NCI-H146 treated with DMSO at 0.1 percent for 48 hours (cell line): ENCODE measurements around the gene FAAP100.
A peak's percentile ranks its signal among the peaks of the same experiment; 100 is the strongest.

ENCODE experiments used
- DNase-seq: peaks from one replicate; lab custom pipeline; 2025; ENCODE audit not compliant: unreplicated experiment; lab: John Stamatoyannopoulos, UW

Gene FAAP100

DNA sequence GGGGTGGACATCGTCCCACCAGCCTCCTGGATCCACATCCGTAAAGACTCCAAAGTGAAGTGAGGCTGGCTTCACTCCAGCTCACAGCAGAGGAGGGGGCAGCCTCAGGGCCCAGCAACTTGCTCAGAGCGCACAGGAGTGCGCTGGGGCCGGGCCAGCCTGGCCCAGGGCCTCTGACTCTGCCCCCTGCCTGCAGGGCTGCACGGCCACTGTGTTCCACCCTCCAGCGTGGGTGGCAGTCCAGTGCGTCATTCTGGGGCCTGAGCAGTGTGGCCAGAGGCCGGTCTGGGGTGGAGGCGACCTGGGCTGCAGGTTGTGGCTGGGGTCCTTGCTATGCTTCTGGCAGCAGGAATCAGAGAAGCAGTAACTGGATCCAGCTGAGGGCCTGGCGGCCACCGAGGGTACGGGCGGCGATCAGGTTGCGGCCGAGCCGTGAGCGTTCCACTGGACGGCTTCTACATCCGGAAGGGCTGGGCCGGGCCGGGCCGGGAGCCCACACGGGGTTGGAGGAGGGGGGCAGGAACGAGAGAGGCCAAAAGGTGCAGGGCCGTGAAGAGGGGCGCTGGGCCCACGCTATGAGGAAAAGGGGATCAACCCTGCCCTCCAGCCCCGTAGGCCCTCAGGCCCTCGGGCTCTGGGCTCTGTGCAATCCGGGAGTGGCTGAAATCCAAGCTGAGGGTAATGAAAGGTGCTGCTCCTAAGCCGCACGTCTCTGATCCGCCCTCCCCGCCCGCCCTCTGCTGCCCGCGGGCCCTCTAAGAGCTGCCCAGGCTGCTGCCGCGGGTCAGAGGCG lies 24.4 kb downstream of the FAAP100 start, which contains the start of gene FSCN2:
Gene FSCN2, plus strand, starts transcription at position 787 of the 793 bp plus-strand sequence. CDS start 155 bp downstream, outside the sequence.
- no peak for DNase-seq

DNA sequence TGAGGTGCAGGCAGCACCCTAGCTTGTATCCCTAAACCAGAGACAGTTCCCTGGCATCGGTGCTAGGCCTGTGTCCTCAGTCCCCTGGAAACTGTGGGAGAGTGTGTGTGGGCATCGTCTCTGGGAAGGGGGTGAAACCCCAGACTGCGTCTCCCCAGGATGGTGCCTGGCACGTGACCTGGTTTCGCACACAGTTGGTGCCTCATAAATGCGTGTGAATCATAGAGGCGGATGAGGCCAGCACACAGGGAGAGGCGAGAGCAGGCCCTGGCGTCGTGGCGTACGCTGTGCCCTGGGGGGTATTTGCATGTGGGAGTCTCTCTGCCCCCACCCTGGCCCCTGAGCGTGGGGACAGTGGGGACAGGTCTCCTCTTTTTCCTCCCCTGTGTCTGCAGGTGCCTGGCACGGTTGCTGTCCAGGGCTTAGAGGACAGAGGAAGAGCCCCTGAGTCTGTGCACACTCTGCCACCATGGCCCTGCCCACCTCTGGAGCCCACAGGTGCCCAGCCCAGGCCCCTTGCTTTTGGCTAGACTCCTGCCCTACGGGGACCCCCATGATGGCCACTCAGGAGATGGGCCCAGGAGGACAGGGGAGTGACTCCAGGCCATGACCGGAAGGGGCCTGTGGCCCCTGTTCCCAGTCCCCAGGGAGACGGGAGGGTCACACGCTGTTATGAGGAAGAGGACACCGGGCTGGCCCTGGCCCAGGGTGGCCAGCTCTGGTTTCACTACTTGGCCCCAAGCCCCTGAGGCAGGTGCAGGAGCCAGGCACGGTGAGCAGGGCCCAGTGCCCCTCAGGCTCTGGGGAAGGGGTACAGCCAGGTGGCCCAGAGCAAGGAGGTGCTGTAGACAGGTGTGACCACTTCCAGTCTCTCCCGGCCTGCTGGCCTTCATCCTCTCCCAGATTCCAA lies 25.2 kb downstream of the FAAP100 start:
- no peak for DNase-seq

DNA sequence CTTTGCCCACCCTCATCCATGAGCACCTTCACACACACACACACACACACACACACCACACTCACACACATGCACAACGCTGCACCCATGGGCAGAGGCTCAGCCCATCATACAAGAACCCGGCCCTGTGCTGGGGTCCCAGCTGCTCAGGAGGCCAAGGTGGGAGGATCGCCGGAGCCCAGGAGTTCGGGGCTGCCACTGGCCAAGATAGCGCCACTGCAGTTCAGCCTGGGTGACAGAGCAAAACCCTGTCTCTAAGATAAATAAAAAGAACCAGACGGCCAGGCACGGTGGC lies 27.3 kb downstream of the FAAP100 start:
- no peak for DNase-seq

DNA sequence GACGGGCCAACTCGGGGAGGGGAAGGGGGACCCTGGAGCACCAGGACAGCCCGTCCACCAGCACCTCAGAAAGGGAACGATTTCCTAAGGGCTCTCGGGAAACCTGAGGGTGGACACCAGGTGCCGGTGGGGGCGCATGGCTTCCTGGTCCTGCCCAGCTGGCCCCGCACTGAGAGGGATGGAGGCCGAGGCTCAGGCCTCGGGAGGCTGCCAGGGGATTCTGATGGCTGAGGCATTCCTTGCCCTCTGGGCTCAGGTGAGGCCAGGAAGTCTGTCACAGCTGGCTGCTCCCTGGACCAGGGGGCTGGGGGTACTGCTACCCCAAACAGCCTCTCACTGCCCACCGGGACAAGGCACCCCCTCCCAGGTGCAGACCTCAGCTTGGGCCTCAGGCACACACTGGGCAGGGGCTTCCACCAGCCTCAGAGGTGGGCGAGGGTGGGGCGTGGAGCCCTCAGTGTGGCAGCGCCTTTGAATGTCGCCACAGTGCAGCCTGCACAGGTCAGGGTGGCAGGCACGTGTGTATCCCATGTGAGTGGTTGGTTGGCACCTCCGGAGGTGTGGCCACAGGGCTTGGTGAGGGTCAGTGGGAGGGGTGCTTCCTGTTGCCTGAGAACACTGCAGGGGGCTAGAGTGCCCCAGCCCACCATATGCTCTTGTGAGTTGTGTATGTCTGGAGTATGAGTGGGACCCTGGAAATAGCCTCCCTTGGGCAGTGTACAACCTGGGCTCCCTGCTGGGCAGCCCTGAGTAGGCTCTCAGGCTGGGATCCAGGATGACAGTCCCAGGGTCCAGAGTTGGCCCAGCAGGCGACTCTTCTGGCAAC lies 27.9 kb downstream of the FAAP100 start:
- DNase-seq = no peak

DNA sequence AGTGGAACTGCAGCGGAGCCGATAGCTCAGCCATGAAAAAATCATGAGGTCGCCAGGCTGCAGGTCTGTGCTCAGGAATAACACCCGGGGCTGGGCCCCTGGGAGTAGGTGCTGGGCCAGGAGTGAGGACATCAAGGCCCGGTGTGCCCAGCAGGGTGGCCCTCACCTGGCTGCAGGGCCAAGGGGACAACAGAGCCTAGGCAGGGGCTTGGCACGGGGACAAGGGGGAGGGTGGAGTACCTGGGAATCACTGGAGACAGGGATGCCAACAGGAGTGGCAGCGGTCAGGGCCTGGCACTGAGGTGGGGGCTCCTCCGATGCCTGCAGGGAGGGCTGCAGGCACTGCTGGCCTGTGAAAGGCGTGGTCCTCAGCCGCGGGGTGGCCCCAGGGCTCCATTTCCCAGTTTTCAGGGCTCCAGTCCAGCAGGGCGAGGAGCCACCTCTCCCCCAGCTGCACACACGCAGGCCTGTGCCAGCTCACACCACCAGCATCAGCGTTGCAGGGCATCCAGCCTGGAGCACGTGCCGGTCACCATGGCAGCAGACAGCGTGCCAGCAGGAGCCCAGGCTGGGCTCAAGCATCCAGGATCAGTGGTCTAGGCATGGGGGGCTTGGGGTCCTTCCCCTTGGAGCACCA lies 28.6 kb downstream of the FAAP100 start:
- DNase-seq = no peak

DNA sequence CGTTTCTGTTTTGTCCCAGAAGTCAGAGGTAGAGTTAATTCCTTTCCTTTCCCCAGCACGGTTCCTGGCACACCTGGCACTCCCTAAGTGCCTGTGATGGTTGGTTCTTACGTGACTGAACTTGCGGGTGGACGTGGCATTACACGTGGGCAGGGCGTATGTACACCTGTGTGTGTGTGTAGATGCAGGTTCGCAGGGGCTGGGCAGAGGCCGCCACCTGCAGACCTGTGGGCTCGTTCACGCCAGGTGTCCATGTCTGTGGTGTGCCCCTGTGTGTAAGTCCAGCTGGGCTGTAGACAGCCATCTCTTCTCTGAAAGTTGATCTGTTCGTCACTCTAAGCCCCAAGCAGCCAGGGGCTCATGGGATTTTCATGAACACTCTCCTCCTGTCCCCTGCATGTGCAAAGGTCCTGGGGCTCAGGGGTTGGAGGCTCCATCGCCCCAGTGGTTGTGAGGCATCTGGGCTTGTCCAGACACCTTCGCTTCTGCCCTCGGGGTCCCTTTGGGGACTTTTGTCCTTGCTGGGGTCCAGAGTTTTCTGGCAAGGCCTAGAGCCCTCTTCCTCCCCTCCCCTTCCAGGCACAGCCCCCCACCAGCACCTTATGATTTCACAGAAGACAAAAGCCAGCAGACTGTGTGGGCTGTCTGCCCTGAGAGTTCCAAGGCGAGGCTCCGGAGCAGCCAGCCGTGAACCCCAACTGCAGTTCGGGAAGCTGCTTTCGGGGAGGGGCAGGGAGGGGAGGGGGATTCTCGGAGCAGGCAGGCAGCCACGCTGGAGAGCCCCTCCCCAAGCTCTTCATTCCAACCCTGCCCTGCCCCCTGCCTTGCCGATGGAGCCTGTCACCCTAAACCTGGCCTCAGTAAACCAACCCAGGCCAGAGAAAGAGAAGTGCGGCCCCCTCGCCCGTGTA lies 29.4 kb downstream of the FAAP100 start:
- DNase-seq = no peak

- DNase-seq = no peak
Observed at GRCh38 chr17:81520021-81520901, 31.9 kb downstream of the FAAP100 start.

DNA sequence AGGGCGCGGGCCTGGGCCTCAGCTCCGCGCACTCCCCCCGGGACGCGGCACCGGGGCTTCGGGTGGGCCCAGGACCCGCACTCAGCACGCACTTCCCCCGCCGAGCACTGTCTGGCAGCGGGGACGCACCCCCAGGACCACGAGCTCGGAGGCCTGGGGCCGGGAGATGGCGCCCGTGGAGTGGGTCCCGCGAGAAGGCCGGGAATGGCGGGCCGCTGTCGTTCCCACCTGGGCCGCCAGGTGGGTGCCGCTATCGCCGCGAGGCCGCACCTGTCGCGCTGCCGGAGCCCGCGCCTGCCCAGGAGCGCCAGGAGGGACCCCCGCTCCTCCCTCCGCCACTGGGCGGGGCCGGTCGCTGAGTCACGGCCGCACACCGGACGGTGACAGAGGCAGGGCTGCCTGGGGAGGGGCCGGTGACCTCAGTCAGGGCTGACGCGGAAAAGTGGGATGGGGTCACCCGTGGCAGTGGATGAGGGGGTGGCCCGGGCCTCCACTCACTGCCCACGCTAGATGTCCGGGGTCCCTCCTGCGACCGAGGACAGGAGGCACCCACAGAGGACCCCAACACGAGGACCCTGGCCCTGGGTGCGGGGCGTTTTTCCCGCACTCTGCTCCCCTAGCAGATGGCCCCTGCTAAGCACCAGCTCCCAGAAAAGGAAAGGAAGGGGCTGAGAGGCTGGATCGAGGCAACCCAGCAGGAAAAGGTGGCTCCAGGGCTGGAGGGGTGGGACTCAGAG lies 32.7 kb downstream of the FAAP100 start:
- DNase-seq = peak; percentile 31

DNA sequence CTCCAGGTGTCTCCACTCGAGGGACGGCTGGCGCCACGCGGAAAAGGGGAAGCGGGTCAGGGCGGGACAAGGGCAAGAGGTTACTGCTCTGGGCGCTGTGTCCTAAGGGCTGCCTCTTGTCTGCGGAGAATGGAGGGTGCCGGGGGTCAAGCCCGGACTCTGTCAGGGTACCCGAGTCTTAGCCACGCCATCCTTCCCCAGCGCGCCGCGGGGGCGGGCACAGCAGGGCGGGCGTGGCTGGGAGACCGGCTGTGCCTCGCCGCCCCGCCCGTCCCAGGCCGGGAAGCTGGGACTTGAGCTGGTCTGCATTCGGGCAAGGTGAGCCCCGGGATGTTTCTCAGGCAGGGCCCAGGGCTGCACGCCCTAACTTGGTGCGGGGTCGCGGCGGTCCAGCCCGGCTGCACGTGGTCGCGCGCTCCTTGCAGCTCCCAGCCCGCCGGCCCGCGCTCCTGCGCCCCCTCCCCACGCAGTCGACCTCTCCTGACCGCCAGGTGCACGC lies 33.3 kb downstream of the FAAP100 start:
- DNase-seq = no peak

DNA sequence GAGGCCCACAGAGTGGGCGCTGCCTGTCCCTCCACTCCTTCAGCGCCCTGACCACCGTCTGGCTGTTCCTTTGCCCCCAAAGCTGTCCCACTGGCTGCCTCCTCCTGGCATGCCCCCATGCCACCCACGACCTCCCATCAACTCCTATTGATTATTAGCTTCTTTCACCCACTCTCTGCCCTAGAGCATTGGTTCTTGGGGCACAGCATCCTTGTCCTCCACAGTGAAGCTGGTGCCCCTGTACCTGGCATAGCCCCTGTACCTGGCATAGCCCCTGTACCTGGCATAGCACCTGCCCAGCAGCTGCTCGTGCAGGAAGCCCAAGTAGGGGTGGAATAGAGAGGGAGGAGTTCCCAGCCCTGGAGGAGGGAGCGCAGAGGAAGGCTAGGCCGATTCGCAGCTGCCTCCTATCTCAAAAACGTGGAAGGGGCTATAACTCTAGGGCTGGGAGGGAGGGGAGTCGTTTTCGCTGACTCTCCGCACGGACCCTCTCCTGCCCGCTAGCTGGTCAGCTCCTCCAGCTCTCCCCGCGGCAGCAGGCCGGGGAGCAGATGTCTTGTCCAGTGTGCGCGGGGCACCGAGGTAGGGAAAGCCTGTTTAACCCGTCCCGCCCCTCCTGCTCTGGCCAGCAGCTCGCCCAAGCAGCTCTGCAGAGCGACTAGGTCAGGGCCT lies 33.9 kb downstream of the FAAP100 start:
- DNase-seq = no peak

DNA sequence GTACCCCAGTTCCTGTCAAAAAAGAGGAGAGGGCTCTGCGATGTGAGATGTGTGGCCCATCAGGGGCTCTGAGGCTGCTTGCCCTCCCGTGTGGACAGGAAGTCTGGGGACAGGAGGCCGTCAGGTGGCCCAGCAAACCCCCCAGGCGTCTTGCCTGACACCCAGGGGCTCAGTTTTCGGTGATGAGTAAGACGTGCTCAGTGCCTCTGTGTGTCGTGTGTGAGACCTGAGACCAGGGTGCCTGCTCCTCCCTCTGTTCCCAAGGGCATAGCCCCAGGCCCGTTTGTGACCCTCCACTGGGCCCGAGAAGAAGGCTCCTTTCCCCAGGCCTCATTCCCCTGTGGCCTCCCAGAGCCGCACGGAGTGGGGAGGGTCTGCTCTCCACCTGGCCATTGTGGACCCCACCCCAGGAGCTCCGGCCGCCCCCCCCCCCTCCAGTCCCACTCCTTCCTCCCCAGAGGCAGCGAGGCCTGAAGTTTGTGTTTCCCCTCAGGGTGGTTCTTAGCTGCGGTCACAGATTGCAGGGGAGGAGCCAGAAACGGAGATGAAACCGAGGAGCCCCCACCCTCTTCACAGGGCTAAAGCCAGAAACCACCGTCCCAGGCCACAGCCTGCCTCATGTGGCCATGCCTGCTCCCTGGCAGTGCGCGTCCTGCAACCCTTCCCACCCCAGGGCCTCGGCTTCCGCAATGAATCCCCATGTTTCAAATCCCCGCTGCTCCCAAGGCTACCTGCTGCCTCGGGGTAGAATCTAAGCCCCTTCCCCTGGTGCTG lies 34.6 kb downstream of the FAAP100 start:
- no peak for DNase-seq

DNA sequence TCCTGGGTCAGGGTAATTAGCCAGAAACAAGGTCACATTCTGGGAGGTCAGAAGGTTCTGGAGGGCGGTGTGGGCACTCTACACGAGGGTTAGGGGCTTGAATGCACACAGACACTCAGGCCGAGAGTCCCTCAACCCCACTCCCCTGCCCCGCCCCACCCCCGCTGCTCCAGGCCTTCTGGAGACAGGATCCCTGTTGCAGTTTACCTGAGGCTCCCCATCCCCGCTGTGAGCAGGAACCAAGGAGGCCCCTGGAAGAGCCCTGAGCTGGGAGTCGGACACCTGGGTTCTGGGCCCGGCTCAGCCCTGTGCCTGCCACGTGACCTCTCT lies 35.2 kb downstream of the FAAP100 start:
- no peak for DNase-seq

- DNase-seq = no peak
Observed at GRCh38 chr17:81516439-81516838, 35.7 kb downstream of the FAAP100 start.

DNA sequence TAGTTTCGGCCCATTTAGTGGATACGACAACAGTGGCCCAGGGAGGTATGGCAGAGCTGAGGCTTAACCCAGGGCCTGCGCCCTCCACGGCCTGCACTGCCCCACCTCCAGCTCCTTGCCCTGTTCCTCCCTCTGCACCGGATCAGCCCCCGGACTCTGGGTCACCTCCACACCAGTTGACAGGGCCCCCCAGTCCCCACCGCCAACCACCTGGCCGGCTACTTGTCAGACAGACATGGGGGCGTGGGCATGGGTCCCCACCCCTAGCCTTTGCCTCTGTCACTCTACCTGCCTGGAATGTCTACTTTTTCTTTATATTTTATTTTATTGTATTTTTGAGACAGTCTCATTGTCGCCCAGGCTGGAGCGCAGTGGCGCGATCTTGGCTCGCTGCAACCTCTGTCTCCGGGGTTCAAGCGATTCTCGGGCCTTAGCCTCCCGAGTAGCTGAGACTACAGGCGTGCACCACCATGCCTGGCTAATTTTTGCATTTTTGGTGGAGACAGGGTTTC lies 36.6 kb downstream of the FAAP100 start:
- no peak for DNase-seq

- peak; percentile 64 for DNase-seq
Observed at GRCh38 chr17:81514739-81515529, 37.2 kb downstream of the FAAP100 start.

DNA sequence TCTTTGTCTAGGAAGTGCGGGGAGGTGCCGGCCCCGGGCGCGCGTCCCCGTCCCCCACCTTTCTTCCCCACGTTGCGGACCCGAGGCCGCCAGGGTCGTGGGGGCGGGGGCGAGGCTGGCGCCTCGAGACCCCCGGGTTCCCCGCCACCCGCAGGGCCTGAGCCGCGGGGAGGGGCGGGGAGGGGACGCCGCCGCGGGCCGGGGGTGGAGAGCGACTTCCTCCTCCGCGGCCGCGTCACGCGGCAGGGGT lies 37.7 kb downstream of the FAAP100 start:
- no peak for DNase-seq
